HG03159 (cell line): ENCODE data around the gene PRKN.
"Not testable (repeated sequence)": the region's sequence is repeated elsewhere in the genome, so short reads cannot be mapped to it uniquely, and the experiment has no call there.

Experiments used
- ATAC-seq: cut with Tn5 transposase; IDR thresholded peaks from one replicate; pipeline ENCODE4 v1.9.1; 2021; ENCODE audit warnings: mild to moderate bottlenecking, moderate library complexity; ENCODE audit not compliant: unreplicated experiment

The PRKN gene

GRCh38 chr6:161886545-161886944 is 841.0 kb downstream of the PRKN start:
- not testable (repeated sequence) for ATAC-seq

- no peak for ATAC-seq
Observed at GRCh38 chr6:161884782-161885181, 842.8 kb downstream of the PRKN start.

DNA sequence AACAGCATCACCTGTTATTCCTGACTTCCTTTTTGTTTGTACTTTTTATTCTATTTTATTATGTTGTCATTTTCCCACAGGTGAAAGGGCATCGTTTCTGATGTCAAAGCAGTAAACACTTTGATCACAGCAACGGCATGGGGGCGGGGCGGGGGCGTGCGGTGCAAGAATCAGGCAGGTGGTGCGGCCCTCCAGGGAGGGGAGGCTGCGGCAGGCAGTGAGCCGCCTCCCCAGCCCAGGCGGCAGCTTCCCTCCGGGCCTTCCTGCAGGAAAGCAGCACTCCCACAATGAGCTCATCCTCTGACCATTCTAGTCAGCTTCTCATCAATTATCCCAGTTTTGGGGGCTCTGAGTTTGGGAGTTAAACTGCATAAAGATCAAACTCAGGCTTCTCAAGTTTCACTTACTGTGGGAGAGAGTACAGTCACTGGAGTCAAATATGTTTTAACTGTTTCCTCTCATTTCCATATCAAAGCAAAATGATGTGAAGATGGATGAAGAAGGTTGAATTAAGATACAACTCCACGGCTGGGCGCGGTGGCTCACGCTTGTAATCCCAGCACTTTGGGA is 845.3 kb downstream of the PRKN start:
- ATAC-seq, result no peak

DNA sequence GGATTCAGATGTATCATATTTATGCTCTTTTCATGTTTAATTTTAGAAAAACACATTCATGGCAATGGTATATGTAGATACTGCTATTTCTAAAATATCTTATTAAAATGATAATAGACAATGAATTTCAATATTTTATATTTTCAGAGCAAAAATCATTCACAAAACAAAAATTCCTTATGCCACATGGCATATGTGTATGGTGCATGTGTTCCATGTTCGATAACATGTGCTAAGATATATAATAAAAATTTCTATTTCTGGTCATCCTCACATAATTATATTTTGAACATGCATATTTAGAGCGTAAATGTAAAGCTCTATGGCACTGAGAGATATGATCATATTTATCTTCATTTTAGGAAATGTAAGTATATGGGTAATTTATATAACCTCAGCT is 847.5 kb downstream of the PRKN start:
- no peak for ATAC-seq

GRCh38 chr6:161876231-161876630 is 851.3 kb downstream of the PRKN start:
- no peak for ATAC-seq

GRCh38 chr6:161870236-161870901 is 857.2 kb downstream of the PRKN start:
- ATAC-seq, result no peak

- ATAC-seq, result no peak
Observed at GRCh38 chr6:161869491-161869890, 858.1 kb downstream of the PRKN start.

DNA sequence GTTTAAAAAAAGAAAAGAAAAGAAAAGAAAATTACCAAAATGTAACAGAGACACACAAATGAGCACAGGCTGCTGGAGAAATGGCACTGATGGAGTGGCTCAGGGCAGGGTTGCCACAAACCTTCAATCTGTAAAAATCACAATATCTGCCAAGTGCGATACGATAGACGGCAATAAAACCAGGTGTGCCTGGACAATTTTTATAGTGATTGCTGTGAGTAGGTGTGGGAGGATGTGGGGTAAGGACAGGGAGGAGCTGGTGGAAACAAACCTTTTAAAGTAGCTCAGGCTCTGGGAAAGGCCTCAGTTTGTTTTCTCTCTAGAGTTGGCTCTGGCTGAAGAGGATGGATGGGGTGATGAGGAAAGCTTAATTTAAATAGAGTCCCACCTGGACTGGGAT is 861.0 kb downstream of the PRKN start:
- ATAC-seq, result no peak

DNA sequence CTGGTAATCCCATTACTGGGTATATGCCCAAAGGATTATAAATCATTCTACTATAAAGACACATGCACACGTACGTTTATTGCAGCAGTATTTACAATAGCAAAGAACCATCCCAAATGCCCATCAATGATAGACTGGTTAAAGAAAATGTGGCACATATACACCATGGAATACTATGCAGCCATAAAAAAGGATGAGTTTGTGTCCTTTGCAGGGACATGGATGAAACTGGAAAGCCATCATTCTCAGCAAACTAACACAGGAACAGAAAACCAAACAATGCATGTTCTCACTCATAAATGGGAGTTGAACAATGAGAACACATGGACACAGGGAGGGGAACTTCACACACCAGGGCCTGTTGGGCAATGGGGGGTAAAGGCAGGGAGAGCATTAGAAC is 866.5 kb downstream of the PRKN start:
- not testable (repeated sequence) for ATAC-seq

- no peak for ATAC-seq
Observed at GRCh38 chr6:161853657-161854056, 873.9 kb downstream of the PRKN start.

- ATAC-seq, result not testable (repeated sequence)
Observed at GRCh38 chr6:161851486-161851885, 876.1 kb downstream of the PRKN start.

GRCh38 chr6:161850562-161850961 is 877.0 kb downstream of the PRKN start:
- no peak for ATAC-seq

DNA sequence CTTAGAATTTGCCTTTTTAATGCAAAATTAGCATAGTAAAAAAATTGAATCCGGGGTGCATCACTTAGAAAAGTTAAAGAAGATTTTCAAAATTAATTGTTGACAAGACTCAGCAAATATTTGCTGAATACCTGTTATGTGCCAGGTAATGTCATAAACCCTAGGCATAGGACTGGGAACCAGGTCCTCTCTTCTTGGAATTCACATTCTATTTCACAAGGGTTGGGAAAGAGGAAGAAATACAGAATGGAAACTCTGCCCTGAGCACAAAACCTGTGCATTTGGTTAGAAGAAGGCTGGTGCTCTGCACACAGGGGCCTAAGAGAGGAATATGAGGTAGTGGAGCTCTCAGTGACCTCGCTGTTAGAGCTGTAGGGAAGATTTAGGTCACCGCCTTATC is 879.9 kb downstream of the PRKN start:
- ATAC-seq, result no peak

- no peak for ATAC-seq
Observed at GRCh38 chr6:161844804-161845203, 882.8 kb downstream of the PRKN start.

DNA sequence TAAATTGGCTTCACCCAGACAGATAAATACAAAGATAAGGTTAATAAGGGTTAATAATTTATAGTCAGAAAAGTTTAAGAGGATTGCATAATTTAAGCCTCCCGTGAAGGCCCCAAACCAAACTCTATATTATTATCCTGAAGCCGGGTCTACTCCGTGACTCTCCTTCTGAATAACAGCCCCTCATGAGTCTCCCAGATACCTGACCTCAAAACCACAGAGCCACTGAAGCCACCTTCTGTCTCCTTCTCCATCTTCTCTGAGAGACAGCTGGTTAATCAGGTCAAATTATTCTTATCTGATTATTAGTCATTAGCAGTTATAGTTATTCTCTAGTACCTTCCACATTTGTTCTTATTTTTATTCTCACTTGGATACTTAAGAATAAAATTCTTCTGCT is 884.5 kb downstream of the PRKN start:
- no peak for ATAC-seq

GRCh38 chr6:161840380-161840779 is 887.2 kb downstream of the PRKN start:
- no peak for ATAC-seq

DNA sequence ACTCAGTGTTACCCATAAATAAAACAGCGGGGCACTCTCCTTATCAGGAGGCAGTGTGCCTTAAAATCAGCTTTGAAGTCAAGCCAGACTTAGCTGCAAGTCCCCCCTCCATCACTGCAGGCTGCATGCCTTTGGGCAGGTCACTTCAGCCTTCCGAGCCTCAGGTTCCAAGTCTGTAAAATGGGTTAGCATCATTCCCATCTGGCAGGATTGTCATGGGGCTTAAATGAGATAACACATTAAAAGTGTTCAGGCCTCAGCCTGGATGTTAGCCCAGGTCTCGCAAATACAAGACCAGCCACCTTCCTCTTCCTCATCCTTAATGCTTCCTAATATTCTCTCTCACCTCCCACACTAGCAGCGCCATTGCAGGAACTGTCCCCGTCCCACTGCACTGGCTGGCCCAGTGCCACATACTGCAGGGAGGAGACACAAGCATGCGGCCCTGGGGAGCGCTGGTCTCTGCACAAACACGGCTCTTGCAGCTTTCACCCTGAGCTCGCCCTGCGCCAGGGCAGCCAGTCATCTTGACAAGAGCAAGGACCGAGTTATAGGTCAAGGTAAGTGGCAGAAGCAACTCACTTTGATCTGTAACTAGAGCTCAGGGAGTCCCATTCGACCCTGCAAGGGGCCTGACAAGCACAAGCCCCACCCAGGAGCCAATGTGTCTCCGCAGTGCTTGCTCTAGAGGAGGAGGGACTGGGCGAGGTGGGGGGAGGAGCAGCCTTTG is 889.1 kb downstream of the PRKN start:
- no peak for ATAC-seq

- ATAC-seq, result no peak
Observed at GRCh38 chr6:161837854-161838253, 889.7 kb downstream of the PRKN start.

- no peak for ATAC-seq
Observed at GRCh38 chr6:161837449-161837735, 890.2 kb downstream of the PRKN start.

DNA sequence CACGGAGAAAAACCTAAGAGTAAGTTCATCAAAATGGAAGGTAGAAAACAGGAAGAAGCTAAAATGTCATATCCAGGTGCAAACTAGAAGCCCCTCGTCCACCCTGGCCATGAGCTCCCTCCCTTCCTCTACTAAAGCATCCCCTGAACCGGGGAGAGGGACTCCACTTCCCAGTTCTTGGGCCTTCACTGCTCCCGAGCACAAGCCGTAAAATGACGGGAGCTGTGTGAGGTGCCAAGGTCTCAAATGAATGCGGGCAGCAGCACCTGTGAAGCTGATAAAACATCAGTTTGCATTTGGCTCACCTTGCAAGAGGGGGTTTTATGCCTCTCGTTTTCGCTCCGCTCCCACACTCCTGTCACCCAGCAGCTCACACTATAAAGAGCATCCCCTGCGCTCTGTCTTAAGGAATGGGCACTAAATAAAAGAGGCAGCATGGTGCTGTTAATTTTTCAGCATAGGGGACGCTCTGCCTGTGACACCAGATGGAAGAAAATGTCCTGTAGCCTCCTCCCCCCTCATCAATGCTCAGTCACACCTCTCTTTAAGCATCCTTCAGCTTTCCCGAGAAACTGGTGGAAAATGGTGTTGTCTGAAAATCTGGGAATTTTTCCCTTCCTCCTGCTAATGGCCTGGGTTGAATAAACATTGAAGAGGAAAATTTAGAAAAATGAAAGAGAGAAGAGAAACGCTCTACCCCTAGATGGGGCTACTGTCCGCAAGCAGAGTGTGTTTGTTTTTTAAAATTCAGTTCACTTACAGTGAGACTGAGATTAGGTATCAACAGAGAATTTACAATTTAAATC is 890.7 kb downstream of the PRKN start:
- no peak for ATAC-seq

GRCh38 chr6:161835500-161836215 is 891.9 kb downstream of the PRKN start:
- no peak for ATAC-seq
